Left lobe of liver (tissue), 2 donors: ENCODE measurements around the gene CHTOP. TPM values are rescaled to one million over a fixed set of nuclear protein-coding genes. Genes with fewer than 3 reads are reported as not detected.
"Not testable (repeated sequence)": the region's sequence is repeated elsewhere in the genome, so short reads cannot be mapped to it uniquely, and the experiment has no call there.

Source experiments
- ATAC-seq: fragments of 200-7000 bp; cut with Tn5 transposase; one replicate; pipeline ENCODE4 v1.9.1; 2020; ENCODE audit warnings: mild to moderate bottlenecking, moderate library complexity
- DNase-seq: peaks from one replicate; pipeline ENCODE4 v3.0.0-alpha.2; 2020; ENCODE audit warnings: low spot score
- total RNA-seq: library from RNA; stranded (reverse); gene quantifications from one replicate; pipeline ENCODE4 v1.2.1, GENCODE V29; 2021
- donor health status: DM: no; HTN: no; CAD: no; lungs with moderate emphysema.
- donor health status: DM: no; HTN: yes; CAD: no.

Gene CHTOP
- total RNA-seq, 1 donor from 2014 or later, result 24.5 TPM

GRCh38 chr1:153658400-153659174 is 24.7 kb downstream of the CHTOP start, which contains the start of gene SNAPIN:
Gene SNAPIN (plus strand): TSS chr1:153658703. CDS start chr1:153658744, 41 bp downstream.
- DNase-seq (peak; percentile 93), ATAC-seq (peak; percentile 97)

- ATAC-seq, result no peak
Measured at GRCh38 chr1:153659175-153659534, 25.3 kb downstream of the CHTOP start.

GRCh38 chr1:153659656-153660055 is 25.8 kb downstream of the CHTOP start:
- ATAC-seq (no peak), DNase-seq (no peak)

More at GRCh38 chr1:153659175-153659534, 25.3 kb downstream of the CHTOP start:
- DNase-seq, result no peak

- no peak for DNase-seq
- no peak for ATAC-seq
Measured at GRCh38 chr1:153661111-153661708, 27.3 kb downstream of the CHTOP start.

- DNase-seq (no peak), ATAC-seq (no peak)
Measured at GRCh38 chr1:153662269-153662668, 28.4 kb downstream of the CHTOP start.

DNA sequence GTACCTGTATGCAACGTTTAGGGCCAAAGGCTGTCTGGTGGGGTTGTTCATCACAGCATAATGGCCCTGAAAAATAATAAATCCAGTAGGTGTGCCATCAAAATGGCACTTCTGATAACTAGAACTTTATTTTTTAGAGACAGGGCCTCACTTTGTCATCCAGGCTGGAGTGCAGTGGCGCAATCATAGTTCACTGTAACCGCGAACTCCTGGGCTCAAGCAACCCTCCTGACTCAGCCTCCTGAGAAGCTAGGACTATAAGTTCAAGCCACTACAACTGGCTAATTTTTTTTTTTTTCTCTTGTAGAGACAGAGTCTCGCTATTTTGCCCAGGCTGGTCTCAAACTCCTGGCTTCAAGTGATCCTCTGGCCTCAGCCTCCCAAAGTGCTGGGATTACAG is 29.3 kb downstream of the CHTOP start:
- ATAC-seq (no peak), DNase-seq (no peak)

DNA sequence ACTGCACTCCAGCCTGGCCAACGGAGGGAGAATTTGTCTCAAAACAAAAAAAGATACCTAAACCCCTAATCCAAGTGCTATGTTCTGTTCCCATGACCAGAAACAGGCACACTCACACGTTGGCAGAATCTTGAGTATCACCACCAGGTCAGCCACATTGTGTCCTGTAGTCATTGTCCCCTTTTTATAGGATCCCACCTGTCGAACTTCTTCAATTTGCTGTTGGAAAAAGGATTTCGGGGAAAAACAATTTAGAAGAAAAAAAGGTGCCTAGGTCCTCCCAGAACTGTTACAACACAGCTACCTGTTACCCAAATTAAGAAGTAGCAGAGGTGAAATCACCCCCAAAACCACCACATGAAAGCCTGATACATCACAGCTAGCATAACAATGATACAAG is 33.6 kb downstream of the CHTOP start:
- no peak for DNase-seq

DNA sequence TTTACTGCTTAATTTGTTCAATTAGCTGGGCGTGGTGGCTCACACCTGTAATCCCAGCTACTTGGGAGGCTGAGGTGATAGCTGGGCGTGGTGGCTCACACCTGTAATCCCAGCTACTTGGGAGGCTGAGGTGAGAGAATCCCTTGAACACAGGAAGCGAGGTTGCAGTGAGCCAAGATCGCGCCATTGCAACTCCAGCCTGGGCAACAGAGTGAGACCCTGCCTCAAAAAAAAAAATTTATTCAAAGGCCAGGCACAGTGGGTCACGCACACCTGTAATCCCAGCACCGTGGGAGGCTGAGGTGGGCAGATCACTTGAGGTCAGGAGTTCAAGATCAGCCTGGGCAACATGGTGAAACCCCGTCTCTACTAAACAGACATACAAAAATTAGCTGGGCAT is 34.8 kb downstream of the CHTOP start:
- not testable (repeated sequence) for DNase-seq, ATAC-seq

More for the DNA sequence above, 33.6 kb downstream of the CHTOP start:
- ATAC-seq, result no peak

- DNase-seq (no peak), ATAC-seq (no peak)
Measured at GRCh38 chr1:153669606-153670005, 35.7 kb downstream of the CHTOP start.

DNA sequence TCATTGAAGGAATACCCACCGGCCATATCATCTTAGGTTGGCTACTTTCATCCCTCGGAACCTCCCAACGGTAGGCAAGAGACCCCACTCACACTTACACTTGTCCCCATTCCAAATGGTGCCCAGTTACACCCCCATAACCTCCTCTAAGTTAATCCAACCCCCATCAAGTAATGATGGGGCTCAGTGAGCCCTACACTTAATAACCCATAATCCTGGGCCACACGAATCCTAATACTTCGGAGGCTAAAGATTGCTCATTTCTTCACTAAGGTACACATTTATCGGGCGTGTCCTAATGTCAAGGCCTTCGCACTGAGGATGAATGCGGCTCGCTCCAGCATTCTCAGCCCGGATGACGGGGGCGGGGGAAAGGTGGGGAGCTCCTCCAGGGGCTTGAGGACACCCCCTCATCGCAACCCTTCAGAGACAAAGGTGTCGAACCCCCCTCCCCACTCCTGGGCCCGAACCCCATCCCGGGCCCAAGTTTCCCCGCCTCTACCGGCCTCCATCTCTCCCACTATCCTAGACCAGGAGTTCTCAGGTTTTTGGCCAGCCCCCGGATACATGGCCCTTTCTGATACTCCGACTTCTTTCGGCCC is 36.5 kb downstream of the CHTOP start:
- DNase-seq (no peak), ATAC-seq (peak; percentile 35)

- ATAC-seq (peak; percentile 91), DNase-seq (peak; percentile 97)
Measured at GRCh38 chr1:153670859-153671627, 37.2 kb downstream of the CHTOP start, which contains the start of gene ILF2. Gene ILF2 (minus strand): TSS chr1:153670993. CDS start chr1:153670922, 71 bp downstream.

- ATAC-seq, DNase-seq: not testable (repeated sequence)
Measured at GRCh38 chr1:153671628-153672353, 37.9 kb downstream of the CHTOP start.

DNA sequence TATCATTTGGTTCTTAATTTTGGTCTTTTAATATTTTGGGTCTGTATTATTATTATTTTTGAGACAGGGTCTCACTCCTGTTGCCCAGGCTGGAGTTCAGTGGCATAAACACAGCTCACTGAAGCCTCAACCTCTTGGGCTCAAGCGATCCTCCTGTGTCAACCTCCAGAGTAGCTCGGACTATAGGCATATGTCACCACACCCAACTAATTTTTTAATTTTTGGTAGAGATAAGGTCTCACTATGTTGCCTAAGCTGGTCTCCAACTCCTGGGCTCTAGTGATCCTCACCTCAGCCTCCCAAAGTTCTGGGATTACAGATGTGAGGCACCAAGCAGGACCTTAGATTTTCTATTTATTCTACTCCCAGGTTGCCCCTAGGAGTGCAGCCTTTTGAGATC is 39.6 kb downstream of the CHTOP start:
- ATAC-seq (no peak), DNase-seq (no peak)

DNA sequence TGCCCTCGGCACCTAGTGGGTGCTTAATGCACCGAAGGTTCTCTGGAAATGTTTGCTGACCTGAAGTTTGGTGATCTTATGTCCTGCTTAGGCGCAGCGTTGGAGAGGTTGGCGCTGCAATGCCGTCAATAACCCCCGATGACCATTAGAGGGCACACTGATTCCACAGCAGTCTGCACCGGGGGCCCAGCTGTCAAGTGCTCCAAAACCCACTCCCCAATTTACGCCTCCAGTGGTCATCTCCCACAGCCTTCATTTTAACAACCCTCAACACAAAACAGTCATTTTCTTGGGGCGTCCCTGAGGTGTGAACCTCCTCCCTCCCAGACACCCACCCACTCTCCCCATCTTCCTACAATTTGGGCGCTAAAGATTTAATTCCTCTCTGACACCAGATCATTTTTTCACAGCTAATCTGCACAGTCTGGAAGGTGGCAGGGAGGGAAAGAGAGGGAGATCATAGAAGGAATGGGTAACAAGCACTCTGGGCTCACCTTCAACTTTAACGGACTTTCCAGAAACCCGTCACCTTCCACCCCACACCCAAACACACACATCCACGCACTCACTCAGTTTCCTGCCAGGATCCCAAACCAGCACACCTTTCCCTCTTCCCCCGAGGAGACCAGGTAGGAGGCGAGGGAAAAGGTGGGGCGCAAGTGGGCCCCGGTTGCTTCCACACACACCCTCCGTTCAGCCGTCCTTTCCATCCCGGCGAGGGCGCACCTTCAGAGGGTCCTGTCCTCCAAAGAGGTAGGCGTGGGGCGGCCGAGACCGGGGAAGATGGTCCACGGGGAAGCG is 44.1 kb downstream of the CHTOP start:
- DNase-seq, result peak; percentile 60
- peak; percentile 85 for ATAC-seq

DNA sequence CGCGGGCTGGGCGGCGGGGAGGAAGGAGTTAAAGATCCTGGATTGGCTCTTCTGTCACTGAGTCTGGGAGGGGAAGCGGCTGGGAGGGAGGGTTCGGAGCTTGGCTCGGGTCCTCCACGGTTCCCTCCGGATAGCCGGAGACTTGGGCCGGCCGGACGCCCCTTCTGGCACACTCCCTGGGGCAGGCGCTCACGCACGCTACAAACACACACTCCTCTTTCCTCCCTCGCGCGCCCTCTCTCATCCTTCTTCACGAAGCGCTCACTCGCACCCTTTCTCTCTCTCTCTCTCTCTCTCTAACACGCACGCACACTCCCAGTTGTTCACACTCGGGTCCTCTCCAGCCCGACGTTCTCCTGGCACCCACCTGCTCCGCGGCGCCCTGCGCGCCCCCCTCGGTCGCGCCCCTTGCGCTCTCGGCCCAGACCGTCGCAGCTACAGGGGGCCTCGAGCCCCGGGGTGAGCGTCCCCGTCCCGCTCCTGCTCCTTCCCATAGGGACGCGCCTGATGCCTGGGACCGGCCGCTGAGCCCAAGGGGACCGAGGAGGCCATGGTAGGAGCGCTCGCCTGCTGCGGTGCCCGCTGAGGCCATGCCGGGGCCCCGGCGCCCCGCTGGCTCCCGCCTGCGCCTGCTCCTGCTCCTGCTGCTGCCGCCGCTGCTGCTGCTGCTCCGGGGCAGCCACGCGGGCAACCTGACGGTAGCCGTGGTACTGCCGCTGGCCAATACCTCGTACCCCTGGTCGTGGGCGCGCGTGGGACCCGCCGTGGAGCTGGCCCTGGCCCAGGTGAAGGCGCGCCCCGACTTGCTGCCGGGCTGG is 44.9 kb downstream of the CHTOP start, which contains the start of gene NPR1:
TSS of gene NPR1 (plus strand) at position 170 of the 818 bp plus-strand sequence. CDS start at position 591, 421 bp downstream.
- DNase-seq (peak; percentile 55), ATAC-seq (peak; percentile 74)

- peak; percentile 44 for ATAC-seq
- no peak for DNase-seq
Measured at GRCh38 chr1:153679337-153680119, 45.7 kb downstream of the CHTOP start.

- ATAC-seq (no peak), DNase-seq (no peak)
Measured at GRCh38 chr1:153680120-153680403, 46.2 kb downstream of the CHTOP start.

- DNase-seq (no peak), ATAC-seq (no peak)
Measured at GRCh38 chr1:153682730-153683129, 48.9 kb downstream of the CHTOP start.
